Kidney epithelial cell (primary cell): Measurements from ENCODE around the gene FOXP1. TPM values are rescaled to one million over a fixed set of nuclear protein-coding genes. Genes with fewer than 3 reads are reported as not detected.

ENCODE experiments used
- DNase-seq: peaks from one replicate; pipeline ENCODE4 v3.0.0-alpha.2; 2010; ENCODE audit warnings: low read depth
- H3K27me3 ChIP-seq: 2 replicates; pipeline ENCODE4 v1.6.0; 2011; ENCODE audit warnings: low read length; ENCODE audit not compliant: control insufficient read depth, insufficient read depth
- H3K36me3 ChIP-seq: 2 replicates; pipeline ENCODE4 v1.5.1; 2011; ENCODE audit warnings: low read length; ENCODE audit not compliant: control insufficient read depth, insufficient read depth
- H3K4me3 ChIP-seq: 2 replicates; pipeline ENCODE4 v1.5.1; 2011; ENCODE audit warnings: low read depth, mild to moderate bottlenecking, control low read depth, low read length
- CTCF ChIP-seq: IDR thresholded peaks from 2 replicates; pipeline ENCODE4 v1.5.1; 2011; ENCODE audit warnings: mild to moderate bottlenecking, moderate library complexity, low read length, control low read depth, inconsistent platforms; ENCODE audit not compliant: insufficient read depth, poor library complexity, severe bottlenecking
- total RNA-seq: library from RNA; depleted of rRNA; stranded (reverse); fragments of >200 nt; gene quantifications from 2 replicates; pipeline ENCODE4 v1.2.3, GENCODE V29; 2015

Gene FOXP1
- total RNA-seq, 1 donor from 2014 or later = 75.0 TPM

DNA sequence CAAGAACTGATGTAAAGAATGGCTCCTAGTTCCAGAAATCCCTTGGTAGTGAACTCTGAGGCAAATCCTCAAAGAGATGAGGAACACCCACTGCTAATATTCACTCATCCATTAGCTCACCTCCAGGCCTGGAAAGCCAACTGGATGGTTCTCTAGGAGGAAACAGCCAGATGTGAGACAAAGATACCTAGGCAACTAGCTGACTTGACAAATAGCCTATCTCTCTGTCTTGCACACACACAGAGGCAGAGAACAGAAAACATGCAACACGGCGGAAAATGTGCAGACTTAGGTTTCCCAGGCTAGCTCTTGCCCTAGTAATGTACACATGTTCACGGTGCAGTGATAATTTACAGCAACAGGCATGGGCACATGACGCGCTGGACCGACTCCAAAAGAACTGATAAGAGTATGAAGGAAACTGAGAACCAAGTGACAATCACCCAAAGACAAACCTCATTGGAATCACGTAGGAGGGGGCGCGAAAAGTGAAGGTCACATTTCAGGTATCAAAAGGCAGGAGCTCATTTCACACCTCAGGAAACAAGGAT, 318.1 kb downstream of the FOXP1 start:
- Histone ChIP-seq H3K36me3 (no peaks in the 10 kb centered on the region), H3K27me3 (no peaks in the 10 kb centered on the region), H3K4me3 (no peak overlapping the region)
- TF ChIP-seq CTCF = no peak
- DNase-seq = no peak

GRCh38 chr3:71264840-71265239, 318.7 kb downstream of the FOXP1 start:
- DNase-seq = no peak
- Histone ChIP-seq H3K27me3 (no peaks in the 10 kb centered on the region), H3K4me3 (no peak overlapping the region), H3K36me3 (no peaks in the 10 kb centered on the region)
- TF ChIP-seq CTCF = no peak

DNA sequence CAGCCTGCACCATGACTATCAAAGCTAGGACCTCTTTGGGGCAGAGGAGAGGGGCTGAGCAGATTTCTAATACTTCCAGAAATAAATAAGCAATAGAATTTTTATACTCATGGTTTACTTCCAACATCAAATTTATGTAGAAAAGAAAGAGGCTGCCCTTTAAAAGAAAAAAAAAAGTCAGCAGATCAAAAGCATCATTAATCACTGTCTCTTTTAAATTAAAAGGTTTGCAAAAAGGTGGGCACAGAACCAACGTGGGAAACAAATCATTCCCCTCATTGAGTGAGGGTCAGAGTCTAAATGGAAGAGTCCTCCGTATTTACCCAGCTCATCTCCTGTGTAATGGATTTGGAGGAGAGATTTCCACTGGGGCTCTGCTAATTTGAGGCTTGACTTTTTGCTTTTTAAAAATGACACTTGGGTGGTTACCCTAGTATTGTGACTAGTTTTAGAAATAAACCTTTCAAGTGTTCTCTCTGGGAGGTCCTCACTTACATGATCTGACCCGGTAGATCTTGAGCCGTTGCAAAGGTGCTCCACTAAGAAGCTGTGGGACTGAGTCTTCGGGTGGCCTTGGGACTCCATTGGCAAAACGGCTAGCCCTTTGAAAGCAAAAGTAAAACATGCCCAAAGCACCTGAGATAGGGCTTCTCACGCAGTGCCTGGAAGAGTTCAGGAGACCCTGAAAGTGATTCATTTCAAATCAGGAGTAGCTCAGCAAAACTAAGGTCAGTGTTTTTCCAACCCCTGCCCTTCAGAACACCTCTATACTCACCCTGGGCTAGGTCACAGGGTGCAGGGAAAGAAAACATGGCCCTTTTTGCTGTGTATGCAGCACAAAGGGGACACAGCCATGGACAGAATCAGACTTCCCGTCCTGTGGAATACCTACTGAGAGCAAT, 320.9 kb downstream of the FOXP1 start:
- no peak for TF ChIP-seq CTCF
- Histone ChIP-seq H3K36me3 (no peaks in the 10 kb centered on the region), H3K4me3 (no peak overlapping the region), H3K27me3 (no peaks in the 10 kb centered on the region)
- no peak for DNase-seq

- Histone ChIP-seq H3K27me3 (no peaks in the 10 kb centered on the region), H3K4me3 (no peak overlapping the region), H3K36me3 (no peaks in the 10 kb centered on the region)
- DNase-seq = no peak
- no peak for TF ChIP-seq CTCF
Observed at GRCh38 chr3:71260782-71261181, 322.7 kb downstream of the FOXP1 start.

DNA sequence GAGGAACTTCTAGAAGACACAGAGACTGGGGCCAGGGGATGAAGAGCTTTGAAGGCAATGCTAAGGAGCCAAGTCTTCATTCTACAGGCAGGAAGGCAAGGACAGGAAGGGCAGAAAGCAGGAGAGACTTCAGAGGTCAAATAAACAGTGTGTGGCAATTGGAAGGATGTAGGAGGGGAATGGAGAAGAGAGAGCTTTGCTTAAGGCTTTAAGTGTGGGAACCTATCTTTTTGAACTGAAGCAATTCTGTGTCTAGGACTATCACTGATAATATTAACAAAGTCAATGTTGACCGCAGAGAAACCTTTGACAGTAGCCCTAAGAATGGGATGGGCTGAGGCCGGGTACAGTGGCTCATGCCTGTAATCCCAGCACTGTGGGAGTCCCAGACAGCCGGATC, 325.0 kb downstream of the FOXP1 start:
- Histone ChIP-seq H3K27me3 (no peaks in the 10 kb centered on the region), H3K4me3 (no peak overlapping the region), H3K36me3 (no peaks in the 10 kb centered on the region)
- TF ChIP-seq CTCF = no peak
- DNase-seq = no peak
